GM10266 (cell line): Measurements from ENCODE around the gene KIF26B.

Source experiments
- DNase-seq: peaks from one replicate; pipeline ENCODE4 v3.0.0; 2012; ENCODE audit errors: extremely low spot score
- TF ChIP-seq, protein P1 (sequence below): IDR thresholded peaks from 2 replicates; pipeline ENCODE4 v1.5.1; 2012; ENCODE audit warnings: mild to moderate bottlenecking, low read depth; ENCODE audit not compliant: control insufficient read depth, insufficient read depth; ENCODE audit errors: missing control alignments

KIF26B gene

DNA sequence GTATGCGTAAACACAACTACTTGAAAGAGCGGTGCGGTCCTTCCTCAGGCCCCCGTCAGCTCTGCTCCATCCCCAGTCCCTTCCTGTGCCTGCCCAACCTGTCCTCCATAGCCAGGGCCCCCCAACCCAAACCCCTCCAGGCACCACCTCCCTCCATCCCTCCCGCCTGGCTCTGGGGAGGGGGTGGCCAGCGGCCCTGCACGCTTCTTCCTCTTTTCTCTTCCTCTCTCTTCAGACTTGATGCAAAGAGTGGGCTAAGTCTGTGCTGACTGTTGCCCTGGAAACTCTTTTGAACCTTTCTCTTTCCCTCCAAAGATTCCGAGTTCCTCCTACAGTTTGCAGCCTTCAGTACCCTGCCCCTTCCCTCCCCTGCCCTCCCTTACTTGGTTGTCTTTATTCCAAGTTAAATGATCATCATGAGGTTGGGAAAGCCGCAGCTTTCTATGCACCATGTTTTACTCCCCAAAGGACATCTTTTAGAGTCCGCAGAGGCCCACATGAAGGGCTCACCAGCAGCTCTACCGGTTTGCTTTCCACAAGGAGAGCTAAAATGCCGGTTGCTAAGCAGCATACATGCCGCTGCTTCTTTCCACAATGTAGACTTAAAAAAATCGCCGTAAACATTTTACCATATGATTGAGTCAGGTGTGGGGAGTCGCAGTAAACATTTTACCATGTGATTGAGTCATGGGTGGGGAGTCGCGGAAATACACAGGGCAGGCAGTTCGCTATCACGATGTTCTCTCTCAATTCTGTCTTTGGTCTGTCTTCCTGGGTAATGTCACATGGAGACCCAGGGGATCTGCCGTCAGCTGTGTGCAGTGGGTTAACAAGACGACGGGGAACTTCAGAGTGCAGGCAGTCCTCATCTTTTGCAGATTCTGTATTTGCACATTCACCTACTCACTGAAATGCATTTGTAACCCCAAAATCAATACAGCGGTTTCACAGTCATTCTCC, 525.3 kb downstream of the KIF26B start:
- no peak for DNase-seq

DNA sequence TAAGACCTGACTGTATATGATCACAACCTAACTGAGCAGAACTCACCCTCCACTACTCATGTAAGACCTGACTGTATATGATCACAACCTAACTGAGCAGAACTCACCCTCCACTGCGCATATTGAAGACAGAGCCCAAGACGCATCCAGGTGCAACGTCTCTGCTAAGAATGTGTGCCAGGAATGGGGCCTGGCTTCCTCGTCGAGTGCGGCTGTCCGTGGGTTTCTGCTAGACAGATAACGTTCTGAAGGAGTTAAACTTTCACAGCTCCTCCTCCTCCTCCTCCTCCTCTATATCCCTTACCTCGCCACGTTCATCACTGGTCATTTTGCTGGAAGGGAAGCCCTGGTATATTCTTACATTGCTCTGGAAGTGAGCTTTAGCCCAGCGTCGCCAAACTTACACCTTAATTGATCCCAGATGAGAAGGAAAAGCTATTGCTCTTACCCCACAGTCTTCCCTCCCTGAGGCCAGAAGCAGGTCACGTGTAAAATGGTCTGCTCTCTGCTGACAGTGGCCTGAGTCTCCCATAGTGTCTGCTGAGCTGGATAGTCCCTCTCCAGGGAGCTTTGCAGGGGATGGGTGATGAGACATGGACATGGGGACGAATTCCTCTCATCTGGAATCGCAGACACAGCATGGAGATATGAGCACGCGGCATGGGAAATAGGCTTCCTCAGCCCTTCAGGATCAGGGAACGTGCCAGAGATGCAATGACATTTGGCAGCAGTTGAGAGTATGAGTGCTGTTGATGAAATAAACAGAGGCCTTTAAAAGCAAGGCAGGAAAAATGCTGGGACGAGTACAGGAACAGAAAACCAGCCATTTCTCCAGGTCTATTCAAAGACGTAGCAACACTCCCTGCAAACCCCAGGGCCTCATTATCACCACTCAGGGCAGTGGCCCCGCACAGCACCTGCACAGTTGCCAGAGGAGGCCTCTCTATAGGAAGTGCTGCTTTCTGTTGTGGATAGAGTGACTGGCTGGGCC, 528.1 kb downstream of the KIF26B start:
- TF ChIP-seq, protein P1, sequence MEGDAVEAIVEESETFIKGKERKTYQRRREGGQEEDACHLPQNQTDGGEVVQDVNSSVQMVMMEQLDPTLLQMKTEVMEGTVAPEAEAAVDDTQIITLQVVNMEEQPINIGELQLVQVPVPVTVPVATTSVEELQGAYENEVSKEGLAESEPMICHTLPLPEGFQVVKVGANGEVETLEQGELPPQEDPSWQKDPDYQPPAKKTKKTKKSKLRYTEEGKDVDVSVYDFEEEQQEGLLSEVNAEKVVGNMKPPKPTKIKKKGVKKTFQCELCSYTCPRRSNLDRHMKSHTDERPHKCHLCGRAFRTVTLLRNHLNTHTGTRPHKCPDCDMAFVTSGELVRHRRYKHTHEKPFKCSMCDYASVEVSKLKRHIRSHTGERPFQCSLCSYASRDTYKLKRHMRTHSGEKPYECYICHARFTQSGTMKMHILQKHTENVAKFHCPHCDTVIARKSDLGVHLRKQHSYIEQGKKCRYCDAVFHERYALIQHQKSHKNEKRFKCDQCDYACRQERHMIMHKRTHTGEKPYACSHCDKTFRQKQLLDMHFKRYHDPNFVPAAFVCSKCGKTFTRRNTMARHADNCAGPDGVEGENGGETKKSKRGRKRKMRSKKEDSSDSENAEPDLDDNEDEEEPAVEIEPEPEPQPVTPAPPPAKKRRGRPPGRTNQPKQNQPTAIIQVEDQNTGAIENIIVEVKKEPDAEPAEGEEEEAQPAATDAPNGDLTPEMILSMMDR: no peak
- DNase-seq: no peak

More for the DNA sequence above, 525.3 kb downstream of the KIF26B start:
- TF ChIP-seq, protein P1: no peak

DNA sequence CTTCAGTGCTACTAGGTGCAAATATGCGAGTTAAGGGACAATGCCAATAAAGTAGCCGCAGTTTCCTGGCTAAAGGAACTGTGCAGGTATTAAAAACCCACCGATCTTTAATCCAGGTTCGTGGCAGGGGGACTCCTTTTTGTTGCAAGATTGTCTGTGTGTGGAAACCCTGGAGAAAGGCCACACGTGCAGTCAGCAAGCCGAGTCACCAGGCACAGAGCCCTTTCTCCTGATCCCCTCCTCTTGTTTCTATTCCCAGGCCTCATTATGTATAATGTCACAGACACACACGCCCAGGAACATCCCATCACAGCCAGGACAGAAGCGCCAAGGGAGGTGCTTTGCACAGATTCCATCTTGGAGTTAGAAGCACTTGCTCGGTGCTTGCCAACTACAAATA, 528.9 kb downstream of the KIF26B start:
- DNase-seq: no peak
- TF ChIP-seq, protein P1: no peak

DNA sequence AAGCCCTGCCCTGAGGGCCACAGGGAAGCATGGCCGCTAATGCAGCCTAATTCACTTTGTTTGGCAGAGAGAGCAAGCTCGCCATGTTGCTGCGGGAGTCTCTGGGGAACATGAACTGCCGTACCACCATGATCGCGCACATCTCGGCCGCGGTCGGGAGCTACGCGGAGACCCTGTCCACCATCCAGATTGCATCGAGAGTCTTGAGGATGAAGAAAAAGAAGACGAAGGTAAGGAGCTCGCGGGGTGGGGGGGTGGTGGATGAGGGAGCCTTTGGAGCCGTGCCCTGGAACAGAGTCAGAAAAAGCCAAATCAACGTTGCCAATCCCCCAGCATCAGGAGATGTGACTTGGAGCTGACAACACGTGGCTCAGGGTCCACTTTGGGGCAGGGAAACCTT, 529.4 kb downstream of the KIF26B start:
- TF ChIP-seq, protein P1: no peak
- no peak for DNase-seq

DNA sequence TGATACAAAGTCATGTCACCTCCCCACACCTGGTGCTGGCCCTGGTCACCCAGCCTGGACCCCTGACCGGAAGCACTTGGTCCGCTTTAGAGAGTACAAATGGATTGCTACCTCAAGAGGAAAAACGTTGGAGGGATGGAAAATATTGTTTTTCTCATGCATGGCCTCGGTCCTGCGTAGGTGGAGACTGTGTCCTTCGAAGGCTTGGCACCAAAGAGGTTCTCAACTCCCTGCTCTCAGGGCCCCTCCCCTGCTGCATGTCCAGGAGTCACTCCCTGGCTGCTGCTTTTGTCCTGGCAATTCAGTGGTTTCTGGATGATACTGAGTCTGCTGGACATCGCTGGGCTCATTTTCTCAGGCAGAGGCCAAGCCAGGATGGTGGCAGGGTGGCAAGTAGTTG, 529.8 kb downstream of the KIF26B start:
- no peak for DNase-seq
- TF ChIP-seq, protein P1: no peak

DNA sequence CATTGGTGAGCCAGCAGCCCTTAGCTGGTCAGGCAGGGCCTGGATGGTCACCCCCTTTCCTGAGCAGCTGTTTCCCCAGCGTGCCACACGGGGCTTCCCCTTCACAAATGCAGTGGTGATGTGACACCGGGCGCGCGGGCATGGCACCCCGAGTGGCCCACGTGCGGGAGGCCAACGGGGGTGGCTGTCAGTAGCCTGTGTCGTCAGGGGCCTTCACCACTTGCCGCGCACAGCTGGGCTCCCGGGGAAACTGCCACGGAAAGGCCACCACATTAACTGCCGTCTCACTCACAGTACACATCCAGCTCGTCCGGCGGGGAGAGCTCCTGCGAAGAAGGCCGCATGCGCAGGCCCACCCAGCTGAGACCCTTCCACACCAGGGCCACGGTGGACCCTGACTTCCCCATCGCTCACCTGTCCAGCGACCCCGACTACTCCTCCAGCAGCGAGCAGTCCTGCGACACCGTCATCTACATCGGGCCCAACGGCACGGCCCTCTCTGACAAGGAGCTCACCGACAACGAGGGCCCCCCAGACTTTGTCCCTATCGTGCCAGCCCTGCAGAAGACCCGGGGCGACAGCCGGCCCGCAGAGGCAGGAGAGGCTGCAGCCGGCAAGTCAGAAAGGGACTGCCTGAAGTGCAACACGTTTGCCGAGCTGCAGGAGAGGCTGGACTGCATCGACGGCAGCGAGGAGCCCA, 530.5 kb downstream of the KIF26B start:
- DNase-seq: no peak
- TF ChIP-seq, protein P1: no peak
